ENCODE results near the gene ANG.

Gene ANG

GRCh38 chr14:20668969-20669368, 19.6 kb upstream of the ANG start:
- no peak overlapping the region for H3K4me3 ChIP-seq
- peak overlapping the region in 9 of 11 experiments; percentile 36 to 77 (median 59); a peak in 16 of 22 replicates for H3K4me2 ChIP-seq
- peaks cover 0 to 10% (median 6%) of the 10 kb centered on the region in 11 experiments; a peak in 13 of 22 replicates for H3K27me3 ChIP-seq
- H3K4me1 ChIP-seq, result peaks cover 15 to 34% (median 22%) of the 10 kb centered on the region in 10 experiments
- no peaks in the 10 kb centered on the region for H4K20me1 ChIP-seq
- H3K9ac ChIP-seq, result no peak overlapping the region
- TF ChIP-seq Cebpa-rat (IDR thresholded peaks at IDR 0.05), result no peak
- H3K36me3 ChIP-seq, result no peaks in the 10 kb centered on the region
- peaks cover 0 to 18% (median 7%) of the 10 kb centered on the region in 11 experiments; a peak in 9 of 22 replicates for H3K9me3 ChIP-seq (replicated peaks in 1 of 11)
- no peak overlapping the region for H3K27ac ChIP-seq

GRCh38 chr14:20671597-20672283, 16.8 kb upstream of the ANG start:
- H3K4me1 ChIP-seq, result peaks cover 13 to 25% (median 22%) of the 10 kb centered on the region in 10 experiments
- no peak overlapping the region for H3K9ac ChIP-seq
- no peak overlapping the region for H3K27ac ChIP-seq
- TF ChIP-seq Cebpa-rat (IDR thresholded peaks at IDR 0.05), result no peak
- no peaks in the 10 kb centered on the region for H3K36me3 ChIP-seq
- H4K20me1 ChIP-seq, result no peaks in the 10 kb centered on the region
- no peak overlapping the region for H3K4me2 ChIP-seq
- H3K4me3 ChIP-seq, result no peak overlapping the region
- H3K27me3 ChIP-seq, result no peaks in the 10 kb centered on the region
- peaks cover 0 to 12% (median 5%) of the 10 kb centered on the region in 11 experiments; a peak in 5 of 22 replicates for H3K9me3 ChIP-seq (replicated peaks in 1 of 11)

- no peaks in the 10 kb centered on the region for H4K20me1 ChIP-seq
- no peak overlapping the region for H3K9ac ChIP-seq
- H3K9me3 ChIP-seq (replicated peaks in 1 of 11), result peaks cover 0 to 8% (median 0%) of the 10 kb centered on the region in 11 experiments; a peak in 4 of 22 replicates
- H3K4me2 ChIP-seq, result no peak overlapping the region
- H3K27ac ChIP-seq, result no peak overlapping the region
- H3K27me3 ChIP-seq, result no peaks in the 10 kb centered on the region
- no peaks in the 10 kb centered on the region for H3K36me3 ChIP-seq
- H3K4me3 ChIP-seq, result no peak overlapping the region
- TF ChIP-seq Cebpa-rat (IDR thresholded peaks at IDR 0.05), result no peak
- H3K4me1 ChIP-seq, result peaks cover 13 to 15% (median 14%) of the 10 kb centered on the region in 10 experiments
Measured at GRCh38 chr14:20675669-20676068, 12.9 kb upstream of the ANG start.

GRCh38 chr14:20676072-20676471, 12.5 kb upstream of the ANG start:
- H3K9ac ChIP-seq, result no peak overlapping the region
- peaks cover 17 to 19% (median 18%) of the 10 kb centered on the region in 10 experiments for H3K4me1 ChIP-seq
- peaks cover 0 to 8% (median 0%) of the 10 kb centered on the region in 11 experiments; a peak in 4 of 22 replicates for H3K9me3 ChIP-seq (replicated peaks in 1 of 11)
- no peak overlapping the region for H3K27ac ChIP-seq
- no peak overlapping the region for H3K4me2 ChIP-seq
- no peaks in the 10 kb centered on the region for H3K27me3 ChIP-seq
- H3K4me3 ChIP-seq, result no peak overlapping the region
- no peaks in the 10 kb centered on the region for H3K36me3 ChIP-seq
- no peaks in the 10 kb centered on the region for H4K20me1 ChIP-seq
- TF ChIP-seq Cebpa-rat (IDR thresholded peaks at IDR 0.05), result no peak

- Histone ChIP-seq H3K36me3 (no peaks in the 10 kb centered on the region), H3K9me3 (replicated peaks in 1 of 11) (no peaks in the 10 kb centered on the region), H3K27ac (no peak overlapping the region; a peak in 1 of 22 replicates), H3K4me2 (peak overlapping the region; percentile 87 to 99 (median 95)), H3K4me3 (peak overlapping the region in 5 of 10 experiments; percentile 69 to 84 (median 77); a peak in 4 of 20 replicates), H3K4me1 (peaks cover 19 to 31% (median 29%) of the 10 kb centered on the region in 10 experiments), H3K9ac (no peak overlapping the region), H4K20me1 (no peaks in the 10 kb centered on the region), H3K27me3 (no peaks in the 10 kb centered on the region)
- TF ChIP-seq Cebpa-rat (IDR thresholded peaks at IDR 0.05), result no peak
Measured at GRCh38 chr14:20679907-20680306, 8.7 kb upstream of the ANG start.

- H3K9ac ChIP-seq, result peak overlapping the region; percentile 87 to 96 (median 93); a peak in 21 of 22 replicates
- H3K27me3 ChIP-seq, result no peaks in the 10 kb centered on the region
- H3K4me3 ChIP-seq, result peak overlapping the region; percentile 69 to 84 (median 77); a peak in 19 of 20 replicates
- H3K27ac ChIP-seq, result peak overlapping the region in 9 of 11 experiments; percentile 86 to 98 (median 94); a peak in 18 of 22 replicates
- H4K20me1 ChIP-seq, result no peaks in the 10 kb centered on the region
- H3K9me3 ChIP-seq (replicated peaks in 1 of 11), result no peaks in the 10 kb centered on the region
- no peak for TF ChIP-seq Cebpa-rat (IDR thresholded peaks at IDR 0.05)
- peak overlapping the region; percentile 87 to 99 (median 95) for H3K4me2 ChIP-seq
- H3K36me3 ChIP-seq, result no peaks in the 10 kb centered on the region
- peaks cover 24 to 36% (median 34%) of the 10 kb centered on the region in 10 experiments for H3K4me1 ChIP-seq
Measured at GRCh38 chr14:20680363-20680762, 8.2 kb upstream of the ANG start.

GRCh38 chr14:20680843-20681347, 7.7 kb upstream of the ANG start:
- peak overlapping the region; percentile 86 to 98 (median 94); a peak in 21 of 22 replicates for H3K27ac ChIP-seq
- H3K4me1 ChIP-seq, result peaks cover 29 to 41% (median 38%) of the 10 kb centered on the region in 10 experiments
- H3K4me2 ChIP-seq, result peak overlapping the region; percentile 87 to 99 (median 95)
- no peaks in the 10 kb centered on the region for H3K9me3 ChIP-seq (replicated peaks in 1 of 11)
- no peaks in the 10 kb centered on the region for H3K36me3 ChIP-seq
- peak overlapping the region; percentile 87 to 96 (median 93) for H3K9ac ChIP-seq
- TF ChIP-seq Cebpa-rat (IDR thresholded peaks at IDR 0.05), result no peak
- H3K27me3 ChIP-seq, result no peaks in the 10 kb centered on the region
- peak overlapping the region; percentile 69 to 84 (median 77) for H3K4me3 ChIP-seq
- no peaks in the 10 kb centered on the region for H4K20me1 ChIP-seq

GRCh38 chr14:20681348-20682126, 7.0 kb upstream of the ANG start:
- no peaks in the 10 kb centered on the region for H3K9me3 ChIP-seq (replicated peaks in 1 of 11)
- peak overlapping the region; percentile 69 to 84 (median 77) for H3K4me3 ChIP-seq
- no peaks in the 10 kb centered on the region for H3K27me3 ChIP-seq
- H3K4me1 ChIP-seq, result peaks cover 33 to 44% (median 39%) of the 10 kb centered on the region in 10 experiments
- no peaks in the 10 kb centered on the region for H4K20me1 ChIP-seq
- no peaks in the 10 kb centered on the region for H3K36me3 ChIP-seq
- H3K27ac ChIP-seq, result peak overlapping the region; percentile 86 to 98 (median 94)
- no peak; a peak in 2 of 22 replicates for TF ChIP-seq Cebpa-rat (IDR thresholded peaks at IDR 0.05)
- H3K4me2 ChIP-seq, result peak overlapping the region; percentile 87 to 99 (median 95)
- peak overlapping the region; percentile 87 to 96 (median 93) for H3K9ac ChIP-seq

GRCh38 chr14:20682127-20682434, 6.5 kb upstream of the ANG start:
- no peaks in the 10 kb centered on the region for H4K20me1 ChIP-seq
- peak overlapping the region; percentile 86 to 98 (median 94) for H3K27ac ChIP-seq
- H3K9me3 ChIP-seq (replicated peaks in 1 of 11), result no peaks in the 10 kb centered on the region
- peak overlapping the region; percentile 69 to 84 (median 77) for H3K4me3 ChIP-seq
- H3K4me1 ChIP-seq, result peaks cover 33 to 44% (median 39%) of the 10 kb centered on the region in 10 experiments
- no peak for TF ChIP-seq Cebpa-rat (IDR thresholded peaks at IDR 0.05)
- H3K4me2 ChIP-seq, result peak overlapping the region; percentile 87 to 99 (median 95)
- no peaks in the 10 kb centered on the region for H3K27me3 ChIP-seq
- peak overlapping the region; percentile 87 to 96 (median 93) for H3K9ac ChIP-seq
- no peaks in the 10 kb centered on the region for H3K36me3 ChIP-seq
